IMR-90 (cell line): Measurements from ENCODE around the gene SLC16A1. TPM values are rescaled to one million over a fixed set of nuclear protein-coding genes. Genes with fewer than 3 reads are reported as not detected.

Experiments used
- ATAC-seq: fragments of 200-7000 bp; cut with Tn5 transposase; 2 replicates; pipeline ENCODE4 v1.9.1; 2020; ENCODE audit warnings: low read depth, mild to moderate bottlenecking, moderate library complexity
- BruUV-seq: library from RNA; stranded (reverse); fragments of 400-500 nt; replicated peaks from 2 replicates; lab custom pipeline; 2021; lab: Mats Ljungman, UMichigan
- CTCF ChIA-PET: fragments of 300-600 bp; formaldehyde crosslinking; extraction: SDS; loops from one replicate; lab custom pipeline; 2021; ENCODE audit warnings: antibody characterized with exemption; lab: Yijun Ruan, JAX
- POLR2A ChIA-PET: fragments of 300-600 bp; sonication (Branson Sonifier 250); formaldehyde crosslinking; loops from one replicate; lab custom pipeline; 2022; ENCODE audit warnings: antibody characterized with exemption; ENCODE audit not compliant: unreplicated experiment; lab: Charles Lee
- DNase-seq: peaks from one replicate; pipeline ENCODE4 v3.0.0; 2013
- H2AFZ ChIP-seq: replicated peaks from 2 replicates; pipeline ENCODE3; 2013; ENCODE audit warnings: low read length, mild to moderate bottlenecking; ENCODE audit not compliant: poor library complexity
- H2AK5ac ChIP-seq: 2 replicates; pipeline ENCODE4 v1.6.1; 2013; ENCODE audit warnings: low read depth, low read length, inconsistent platforms
- H2AK9ac ChIP-seq: replicated peaks from 2 replicates; pipeline ENCODE3; 2013; ENCODE audit warnings: mild to moderate bottlenecking, low read depth, low read length, moderate library complexity; ENCODE audit not compliant: poor library complexity
- H2BK120ac ChIP-seq: 2 replicates; pipeline ENCODE4 v1.6.1; 2013; ENCODE audit warnings: low read depth, low read length, inconsistent platforms
- H2BK15ac ChIP-seq: 3 replicates; pipeline ENCODE4 v1.6.1; 2013; ENCODE audit warnings: low read depth, low read length, inconsistent platforms
- H2BK20ac ChIP-seq: 2 replicates; pipeline ENCODE4 v1.6.1; 2013; ENCODE audit warnings: low read depth, mild to moderate bottlenecking, inconsistent platforms, low read length, moderate library complexity
- H2BK5ac ChIP-seq: 2 replicates; pipeline ENCODE4 v1.6.1; 2013; ENCODE audit warnings: mild to moderate bottlenecking, low read depth, low read length, inconsistent platforms; ENCODE audit not compliant: poor library complexity, severe bottlenecking
- H3K14ac ChIP-seq: replicated peaks from 2 replicates; pipeline ENCODE4 v1.6.1; 2013; ENCODE audit warnings: low read depth, low read length, inconsistent platforms
- H3K18ac ChIP-seq: 2 replicates; pipeline ENCODE4 v1.6.1; 2013; ENCODE audit warnings: low read depth, low read length, control low read depth
- H3K23ac ChIP-seq: 2 replicates; pipeline ENCODE4 v1.6.1; 2013; ENCODE audit warnings: low read depth, low read length, inconsistent platforms
- H3K27ac ChIP-seq: 2 replicates; pipeline ENCODE4 v1.5.1; 2013; ENCODE audit warnings: mild to moderate bottlenecking, control low read depth, low read length; ENCODE audit not compliant: insufficient read depth
- H3K27me3 ChIP-seq: 2 replicates; pipeline ENCODE4 v1.6.1; 2013; ENCODE audit warnings: low read length; ENCODE audit not compliant: control insufficient read depth, insufficient read depth
- H3K36me3 ChIP-seq: 2 replicates; pipeline ENCODE4 v1.6.1; 2013; ENCODE audit warnings: low read length, mixed read lengths; ENCODE audit not compliant: control insufficient read depth, insufficient read depth
- H3K4ac ChIP-seq: 2 replicates; pipeline ENCODE4 v1.6.1; 2013; ENCODE audit warnings: low read depth, low read length, inconsistent platforms
- H3K4me1 ChIP-seq: 2 replicates; pipeline ENCODE4 v1.6.1; 2013; ENCODE audit warnings: low read length, mixed read lengths; ENCODE audit not compliant: control insufficient read depth, insufficient read depth
- H3K4me2 ChIP-seq: 2 replicates; pipeline ENCODE4 v1.6.1; 2013; ENCODE audit warnings: low read depth, mild to moderate bottlenecking, control low read depth, low read length, moderate library complexity
- H3K4me3 ChIP-seq: 2 replicates; pipeline ENCODE4 v1.5.1; 2013; ENCODE audit warnings: low read depth, mild to moderate bottlenecking, control low read depth, low read length, moderate library complexity; ENCODE audit not compliant: insufficient read depth
- H3K56ac ChIP-seq: 2 replicates; pipeline ENCODE4 v1.6.1; 2013; ENCODE audit warnings: low read length, inconsistent platforms; ENCODE audit not compliant: insufficient read depth; ENCODE audit errors: extremely low read depth
- H3K79me1 ChIP-seq, 2 experiments: 2 replicates each; pipeline ENCODE4 v1.6.1; 2013; ENCODE audit warnings: low read length in 2 of 2, inconsistent platforms in 1 of 2, low read depth in 1 of 2
- H3K9ac ChIP-seq: 2 replicates; pipeline ENCODE4 v1.6.1; 2013; ENCODE audit warnings: low read depth, low read length, control low read depth
- H3K9me1 ChIP-seq: 2 replicates; pipeline ENCODE4 v1.6.1; 2013; ENCODE audit warnings: low read length, inconsistent platforms; ENCODE audit not compliant: insufficient read depth
- H3K9me3 ChIP-seq: 2 replicates; pipeline ENCODE4 v1.6.1; 2013; ENCODE audit warnings: low read length; ENCODE audit not compliant: control insufficient read depth, insufficient read depth
- H4K20me1 ChIP-seq: 2 replicates; pipeline ENCODE4 v1.6.1; 2013; ENCODE audit warnings: low read length, inconsistent platforms; ENCODE audit not compliant: insufficient read depth
- H4K5ac ChIP-seq: 2 replicates; pipeline ENCODE4 v1.6.1; 2013; ENCODE audit warnings: mild to moderate bottlenecking, low read depth, low read length, control low read depth
- H4K8ac ChIP-seq, 2 experiments: 2 replicates each; pipeline ENCODE4 v1.6.1; 2013; ENCODE audit warnings: low read depth in 2 of 2, low read length in 2 of 2, control low read depth in 1 of 2, inconsistent platforms in 1 of 2
- H4K91ac ChIP-seq: 2 replicates; pipeline ENCODE4 v1.6.1; 2013; ENCODE audit warnings: low read depth, low read length, inconsistent platforms; ENCODE audit not compliant: insufficient read depth
- FOS ChIP-seq: fragments of 150-350 bp; IDR thresholded peaks from 2 replicates; pipeline ENCODE4 v1.6.1; 2016; ENCODE audit warnings: low read depth, low read length
- MAFK ChIP-seq: IDR thresholded peaks from 2 replicates; pipeline ENCODE4 v1.6.1; 2012; ENCODE audit warnings: low read depth, low read length, improper control_type of control experiment
- MAZ ChIP-seq: IDR thresholded peaks from 2 replicates; pipeline ENCODE4 v1.6.1; 2012; ENCODE audit warnings: low read depth, mild to moderate bottlenecking, low read length, improper control_type of control experiment, moderate library complexity, borderline replicate concordance
- MXI1 ChIP-seq: IDR thresholded peaks from 2 replicates; pipeline ENCODE4 v1.6.1; 2012; ENCODE audit warnings: low read depth, mild to moderate bottlenecking, low read length, moderate library complexity, borderline replicate concordance
- NFE2L2 ChIP-seq: fragments of 150-350 bp; IDR thresholded peaks from 2 replicates; pipeline ENCODE4 v1.6.1; 2016; ENCODE audit warnings: low read depth, mild to moderate bottlenecking, low read length
- POLR2A ChIP-seq: IDR thresholded peaks from 2 replicates; pipeline ENCODE4 v1.6.1; 2012; ENCODE audit warnings: mild to moderate bottlenecking, low read depth, low read length
- RCOR1 ChIP-seq: IDR thresholded peaks from 2 replicates; pipeline ENCODE4 v1.6.1; 2012; ENCODE audit warnings: mild to moderate bottlenecking, low read length, improper control_type of control experiment; ENCODE audit not compliant: insufficient replicate concordance
- RFX5 ChIP-seq: IDR thresholded peaks from 2 replicates; pipeline ENCODE4 v1.8.0; 2012; ENCODE audit warnings: low read depth, mild to moderate bottlenecking, low read length, moderate library complexity
- WGBS, 2 experiments: methylation state at CpG; one replicate each; pipeline versions ENCODE4 v1.1.5 to v1.1.7; 2013; ENCODE audit warnings: missing lambda C conversion rate in 2 of 2; ENCODE audit not compliant: insufficient read length in 1 of 2; ENCODE audit errors: extremely low coverage in 2 of 2; 5-methylcytosine and 5-hydroxymethylcytosine counted together
- dilution Hi-C: fragments of 300-500 bp; cut with HindIII; formaldehyde crosslinking; loops from one replicate; pipeline ENCODE4 v1.14.3; 2018; ENCODE audit warnings: low sequenced_read_pairs; ENCODE audit not compliant: unreplicated experiment
- in situ Hi-C: fragments of 300-500 bp; cut with MboI; formaldehyde crosslinking; loops from 3 replicates; pipeline ENCODE4 v1.14.3; 2019; ENCODE audit warnings: low sequenced_read_pairs, inconsistent platforms, mixed read lengths
- intact Hi-C: fragments of 100-400 bp; cut with micrococcal nuclease; formaldehyde crosslinking; loops from 2 replicates; pipeline ENCODE4 v1.10.0; 2022
- polyA plus RNA-seq, 3 experiments: library from polyadenylated mRNA; depleted of rRNA; stranded (reverse); fragments of >200 nt; gene quantifications; 2 replicates each; pipeline ENCODE4 v1.2.3, GENCODE V29; 2012; ENCODE audit warnings: low replicate concordance in 1 of 3
- total RNA-seq: library from RNA; depleted of rRNA; stranded (reverse); fragments of >200 nt; gene quantifications from 2 replicates; pipeline ENCODE4 v1.2.3, GENCODE V29; 2012
- TF ChIP-seq, protein P1 (sequence below): fragments of 150-350 bp; IDR thresholded peaks from 2 replicates; pipeline ENCODE4 v1.6.1; 2017; ENCODE audit warnings: mild to moderate bottlenecking, antibody characterized with exemption, low read length, low read depth
- TF ChIP-seq, protein P2 (sequence below): conservative IDR thresholded peaks from 2 replicates; pipeline ENCODE4 v1.5.1; 2012; ENCODE audit warnings: mild to moderate bottlenecking, low read depth, low read length, improper control_type of control experiment

The SLC16A1 gene
- total and polyA plus RNA-seq, 2 of the 4 experiments (the other 2 are of a cell fraction), result 32.9 to 156 TPM

DNA sequence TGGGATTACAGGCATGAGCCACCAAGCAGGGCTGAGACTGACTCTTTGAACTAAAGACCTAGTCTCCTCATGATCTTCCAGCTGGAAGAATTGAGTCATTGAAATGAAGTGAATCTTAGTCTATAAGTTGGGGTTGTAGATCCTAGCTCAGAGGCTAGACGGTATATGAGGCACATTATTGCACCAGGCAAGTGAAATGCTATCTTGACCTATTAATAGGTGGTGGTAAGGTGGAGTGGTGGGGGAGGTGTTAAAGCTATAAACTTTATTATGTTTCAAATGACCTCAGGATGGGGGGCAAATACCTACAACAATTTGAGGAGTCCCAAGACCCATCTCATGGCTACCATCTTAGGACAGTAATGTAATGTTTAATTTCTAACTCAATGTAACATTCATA is 36.8 kb upstream of the SLC16A1 start:
- H3K4me1 ChIP-seq, result peaks cover 2% of the 10 kb centered on the region; the same call in 1 of the 2 replicates
- no peak overlapping the region for H3K27ac ChIP-seq

More for the DNA sequence above, 36.8 kb upstream of the SLC16A1 start:
- no peak overlapping the region for H4K5ac ChIP-seq
- no peak overlapping the region for H3K9ac ChIP-seq
- H3K9me1 ChIP-seq, result no peaks in the 10 kb centered on the region
- no peak overlapping the region; the same call in 1 of the 2 replicates for H2AK5ac ChIP-seq
- in situ Hi-C loops, result loop anchor here (10.0 kb wide), 1 partner anchor 58 kb away; no protein-coding TSS in a partner anchor
- no peak overlapping the region for H2AFZ ChIP-seq
- no peak overlapping the region for H3K18ac ChIP-seq
- no CpG with 5 or more reads among the region's 1 CpG for WGBS, 2 experiments
- 0 out of 2 replicates have a peak, but pooled peaks cover 1% of the 10 kb centered on the region for H3K36me3 ChIP-seq
- no peak overlapping the region for H3K4me3 ChIP-seq
- intact Hi-C loops, result no loop called here
- no TSS peak for BruUV-seq
- no peak for TF ChIP-seq NFE2L2
- no peak for TF ChIP-seq MXI1
- TF ChIP-seq, protein P1, sequence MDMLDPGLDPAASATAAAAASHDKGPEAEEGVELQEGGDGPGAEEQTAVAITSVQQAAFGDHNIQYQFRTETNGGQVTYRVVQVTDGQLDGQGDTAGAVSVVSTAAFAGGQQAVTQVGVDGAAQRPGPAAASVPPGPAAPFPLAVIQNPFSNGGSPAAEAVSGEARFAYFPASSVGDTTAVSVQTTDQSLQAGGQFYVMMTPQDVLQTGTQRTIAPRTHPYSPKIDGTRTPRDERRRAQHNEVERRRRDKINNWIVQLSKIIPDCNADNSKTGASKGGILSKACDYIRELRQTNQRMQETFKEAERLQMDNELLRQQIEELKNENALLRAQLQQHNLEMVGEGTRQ, result no peak
- TF ChIP-seq MAFK, result no peak
- no peak for TF ChIP-seq MAZ
- TF ChIP-seq RCOR1, result no peak
- no peak for TF ChIP-seq RFX5
- TF ChIP-seq FOS, result no peak
- TF ChIP-seq, protein P2, sequence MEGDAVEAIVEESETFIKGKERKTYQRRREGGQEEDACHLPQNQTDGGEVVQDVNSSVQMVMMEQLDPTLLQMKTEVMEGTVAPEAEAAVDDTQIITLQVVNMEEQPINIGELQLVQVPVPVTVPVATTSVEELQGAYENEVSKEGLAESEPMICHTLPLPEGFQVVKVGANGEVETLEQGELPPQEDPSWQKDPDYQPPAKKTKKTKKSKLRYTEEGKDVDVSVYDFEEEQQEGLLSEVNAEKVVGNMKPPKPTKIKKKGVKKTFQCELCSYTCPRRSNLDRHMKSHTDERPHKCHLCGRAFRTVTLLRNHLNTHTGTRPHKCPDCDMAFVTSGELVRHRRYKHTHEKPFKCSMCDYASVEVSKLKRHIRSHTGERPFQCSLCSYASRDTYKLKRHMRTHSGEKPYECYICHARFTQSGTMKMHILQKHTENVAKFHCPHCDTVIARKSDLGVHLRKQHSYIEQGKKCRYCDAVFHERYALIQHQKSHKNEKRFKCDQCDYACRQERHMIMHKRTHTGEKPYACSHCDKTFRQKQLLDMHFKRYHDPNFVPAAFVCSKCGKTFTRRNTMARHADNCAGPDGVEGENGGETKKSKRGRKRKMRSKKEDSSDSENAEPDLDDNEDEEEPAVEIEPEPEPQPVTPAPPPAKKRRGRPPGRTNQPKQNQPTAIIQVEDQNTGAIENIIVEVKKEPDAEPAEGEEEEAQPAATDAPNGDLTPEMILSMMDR, result no peak
- no peak for TF ChIP-seq POLR2A
- H3K23ac ChIP-seq, result no peak overlapping the region
- no peaks in the 10 kb centered on the region for H3K27me3 ChIP-seq
- no peak overlapping the region for H3K4me2 ChIP-seq
- no peaks in the 10 kb centered on the region for H4K20me1 ChIP-seq
- peaks cover 0 to 5% of the 10 kb centered on the region in 2 experiments; a peak in 2 of 4 replicates for H3K79me1 ChIP-seq
- DNase-seq (no peak), ATAC-seq (no peak)
- no peaks in the 10 kb centered on the region for H3K9me3 ChIP-seq
- dilution Hi-C loops, result no loop called here
- no peak overlapping the region for H2BK120ac ChIP-seq
- peak overlapping the region; percentile 6; the same call in 1 of the 2 replicates for H3K56ac ChIP-seq
- no peak overlapping the region for H4K8ac ChIP-seq
- H3K14ac ChIP-seq, result no peak overlapping the region
- no peak overlapping the region for H4K91ac ChIP-seq
- no peak overlapping the region for H2BK15ac ChIP-seq
- H2AK9ac ChIP-seq, result no peak overlapping the region
- H2BK20ac ChIP-seq, result no peak overlapping the region
- POLR2A ChIA-PET, result no interaction called here
- no peak overlapping the region for H2BK5ac ChIP-seq
- CTCF ChIA-PET, result no interaction called here
- no peak overlapping the region for H3K4ac ChIP-seq
